Memory B cell (primary cell): ENCODE measurements around the gene TACC3.
"Not testable (repeated sequence)": the region's sequence is repeated elsewhere in the genome, so short reads cannot be mapped to it uniquely, and the experiment has no call there.

ENCODE experiments used
- ATAC-seq: fragments of 150-1000 bp; cut with Tn5 transposase; 2 replicates; pipeline ENCODE4 v1.10.0; 2021; ENCODE audit warnings: low read depth, mild to moderate bottlenecking, moderate library complexity
- DNase-seq, 2 donors: peaks; one replicate each; pipeline ENCODE4 v3.0.0; 2022; ENCODE audit warnings: low spot score in 2 of 2
- H3K27ac Mint-ChIP-seq: one replicate; pipeline ENCODE4 v1.8.0; 2022; ENCODE audit warnings: mild to moderate bottlenecking, moderate library complexity, mixed read lengths
- H3K27me3 Mint-ChIP-seq: one replicate; pipeline ENCODE4 v1.8.0; 2022; ENCODE audit warnings: mixed read lengths
- H3K36me3 Mint-ChIP-seq: one replicate; pipeline ENCODE4 v1.8.0; 2022; ENCODE audit warnings: mild to moderate bottlenecking, mixed read lengths
- H3K4me1 Mint-ChIP-seq: one replicate; pipeline ENCODE4 v1.8.0; 2022; ENCODE audit warnings: mixed read lengths
- H3K4me3 Mint-ChIP-seq: one replicate; pipeline ENCODE4 v1.8.0; 2022; ENCODE audit warnings: mild to moderate bottlenecking, moderate library complexity, mixed read lengths
- H3K9me3 Mint-ChIP-seq: one replicate; pipeline ENCODE4 v1.8.0; 2022; ENCODE audit warnings: mixed read lengths

TACC3 gene

DNA sequence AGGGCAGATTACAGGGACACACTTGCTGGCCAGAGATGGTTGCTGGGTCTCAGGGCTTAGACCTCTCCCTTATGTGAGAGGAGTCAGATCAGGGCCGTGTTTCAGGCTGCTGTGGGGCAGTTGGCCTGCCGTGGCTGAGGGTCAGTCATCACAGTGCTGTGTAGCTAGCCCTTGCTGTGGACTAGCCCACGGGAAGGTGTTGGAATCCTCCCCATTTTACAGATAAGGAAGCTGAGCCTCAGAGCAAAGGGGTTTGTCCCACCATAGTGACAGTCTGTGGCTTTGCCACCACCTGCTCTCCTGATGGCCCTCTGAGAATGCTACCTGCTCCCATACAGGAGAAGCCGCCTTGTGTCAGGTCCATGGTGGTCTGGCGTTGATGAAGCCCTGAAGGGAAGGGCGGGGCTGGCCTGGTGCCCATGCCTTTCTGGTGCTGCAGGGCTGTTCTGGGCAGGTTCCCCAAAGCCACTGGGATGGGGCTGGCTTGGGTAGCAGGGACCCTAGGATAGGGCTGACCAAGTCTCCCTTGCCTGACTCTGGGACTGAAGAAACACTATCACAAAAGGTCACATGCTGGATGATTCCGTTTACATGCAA lies 34.8 kb upstream of the TACC3 start:
- H3K4me3 Mint-ChIP-seq, result peak overlapping the region; percentile 29
- H3K27me3 Mint-ChIP-seq, result no peaks in the 10 kb centered on the region
- no peak for ATAC-seq
- H3K9me3 Mint-ChIP-seq, result no peaks in the 10 kb centered on the region
- DNase-seq, result no peak
- H3K36me3 Mint-ChIP-seq, result peaks cover 6% of the 10 kb centered on the region
- no peak overlapping the region for H3K27ac Mint-ChIP-seq
- H3K4me1 Mint-ChIP-seq, result peaks cover 9% of the 10 kb centered on the region

GRCh38 chr4:1690698-1691097 lies 30.6 kb upstream of the TACC3 start:
- H3K4me1 Mint-ChIP-seq, result peaks cover 3% of the 10 kb centered on the region
- no peak for ATAC-seq
- no peak for DNase-seq
- H3K36me3 Mint-ChIP-seq, result peaks cover 10% of the 10 kb centered on the region
- no peaks in the 10 kb centered on the region for H3K27me3 Mint-ChIP-seq
- H3K27ac Mint-ChIP-seq, result no peak overlapping the region
- H3K9me3 Mint-ChIP-seq, result no peaks in the 10 kb centered on the region
- no peak overlapping the region for H3K4me3 Mint-ChIP-seq

GRCh38 chr4:1691737-1692373 lies 29.5 kb upstream of the TACC3 start:
- Mint-ChIP-seq H3K27ac (no peak overlapping the region), H3K4me1 (peaks cover 3% of the 10 kb centered on the region), H3K9me3 (no peaks in the 10 kb centered on the region), H3K27me3 (no peaks in the 10 kb centered on the region), H3K4me3 (no peak overlapping the region), H3K36me3 (peaks cover 15% of the 10 kb centered on the region)
- ATAC-seq (no peak), DNase-seq (no peak)

DNA sequence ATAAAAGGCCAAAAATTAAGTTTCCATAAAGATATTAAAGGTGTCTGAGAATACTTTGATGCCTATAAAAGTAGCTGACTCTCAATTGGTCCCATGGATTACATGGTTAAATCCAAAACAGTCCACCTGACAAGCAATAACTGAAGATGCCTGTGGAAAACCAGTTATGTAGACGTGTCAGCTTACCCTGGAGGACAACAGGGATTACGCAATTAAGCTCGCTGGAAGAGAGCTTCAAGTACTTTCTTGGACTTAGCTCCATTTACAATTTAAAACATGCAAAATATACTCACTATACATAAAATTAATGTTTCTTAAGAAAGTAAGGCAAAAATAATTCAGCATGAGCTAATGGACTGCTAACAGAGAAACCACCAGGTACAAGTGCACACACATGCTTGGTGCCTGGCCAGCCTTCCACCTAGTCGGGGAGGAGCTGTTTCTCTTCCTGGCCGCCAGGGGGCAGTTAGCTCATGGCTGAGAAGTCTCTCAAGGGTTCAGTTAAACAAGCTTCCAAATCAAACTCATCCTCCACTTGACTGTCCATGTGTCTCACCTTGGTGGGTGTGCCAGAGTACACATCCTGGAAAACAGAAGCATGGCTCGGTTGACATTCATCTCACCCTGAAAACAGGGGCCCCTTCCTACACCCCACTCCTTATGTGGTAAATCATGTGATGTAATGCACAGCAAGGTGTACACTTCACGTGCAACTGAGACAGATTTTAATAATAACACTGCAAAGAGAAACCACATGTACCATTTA lies 28.0 kb upstream of the TACC3 start:
- peak; percentile 72 to 81 for DNase-seq
- Mint-ChIP-seq H3K27ac (no peak overlapping the region), H3K4me3 (no peak overlapping the region), H3K4me1 (peaks cover 3% of the 10 kb centered on the region), H3K9me3 (no peaks in the 10 kb centered on the region), H3K27me3 (no peaks in the 10 kb centered on the region), H3K36me3 (peaks cover 15% of the 10 kb centered on the region)
- peak; percentile 98 for ATAC-seq

GRCh38 chr4:1695913-1696312 lies 25.4 kb upstream of the TACC3 start:
- ATAC-seq, result no peak
- peaks cover 13% of the 10 kb centered on the region for H3K36me3 Mint-ChIP-seq

DNA sequence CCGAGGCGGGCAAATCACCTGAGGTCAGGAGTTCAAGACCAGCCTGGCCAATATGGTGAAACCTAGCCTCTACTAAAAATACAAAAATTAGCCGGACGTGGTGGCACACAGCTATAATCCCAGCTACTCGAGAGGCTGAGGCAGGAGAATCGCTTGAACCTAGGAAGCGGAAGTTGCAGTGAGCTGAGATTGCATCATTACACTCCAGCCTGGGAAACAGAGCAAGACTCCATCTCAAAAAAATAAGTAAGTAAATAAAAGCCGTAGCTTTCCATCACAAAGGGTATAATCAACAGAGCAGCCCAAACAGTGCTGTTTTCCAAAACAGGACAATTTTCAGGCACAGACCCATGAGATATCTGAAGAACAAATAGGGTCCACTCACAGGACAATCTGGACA lies 19.6 kb upstream of the TACC3 start:
- not testable (repeated sequence) for ATAC-seq, H3K4me1 Mint-ChIP-seq, H3K27me3 Mint-ChIP-seq, H3K27ac Mint-ChIP-seq, H3K9me3 Mint-ChIP-seq, DNase-seq, H3K4me3 Mint-ChIP-seq
- peaks cover 11% of the 10 kb centered on the region for H3K36me3 Mint-ChIP-seq

More at GRCh38 chr4:1695913-1696312, 25.4 kb upstream of the TACC3 start:
- Mint-ChIP-seq H3K27me3 (no peaks in the 10 kb centered on the region), H3K9me3 (no peaks in the 10 kb centered on the region), H3K4me1 (peaks cover 3% of the 10 kb centered on the region), H3K4me3 (no peak overlapping the region), H3K27ac (no peak overlapping the region)
- DNase-seq, result no peak

DNA sequence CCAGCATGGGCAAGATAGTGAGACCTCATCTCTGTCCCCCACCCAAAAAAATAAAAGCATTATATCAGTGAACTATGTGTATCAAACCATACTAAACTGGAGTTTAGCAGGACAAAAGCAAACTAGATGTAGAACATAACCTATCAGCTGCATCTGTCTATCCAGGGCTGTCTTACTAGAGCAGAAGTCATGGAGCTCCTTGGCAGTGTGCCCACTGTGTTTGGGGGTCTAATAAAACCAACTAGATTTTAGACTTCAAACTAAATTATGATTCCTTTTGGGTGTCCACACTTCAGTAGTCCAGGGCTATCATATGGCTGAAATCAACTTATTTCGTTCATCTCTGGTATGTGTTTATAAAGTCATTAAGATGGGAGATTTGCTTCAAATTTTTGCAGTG lies 17.5 kb upstream of the TACC3 start:
- Mint-ChIP-seq H3K27ac (no peak overlapping the region), H3K27me3 (no peaks in the 10 kb centered on the region), H3K4me1 (peaks cover 8% of the 10 kb centered on the region), H3K4me3 (no peak overlapping the region), H3K9me3 (no peaks in the 10 kb centered on the region), H3K36me3 (peaks cover 11% of the 10 kb centered on the region)
- ATAC-seq (no peak), DNase-seq (no peak)

- no peak for ATAC-seq
- Mint-ChIP-seq H3K9me3 (no peaks in the 10 kb centered on the region), H3K27ac (no peak overlapping the region), H3K36me3 (peaks cover 10% of the 10 kb centered on the region), H3K27me3 (no peaks in the 10 kb centered on the region), H3K4me3 (no peak overlapping the region), H3K4me1 (peaks cover 18% of the 10 kb centered on the region)
- DNase-seq, result no peak
Observed at GRCh38 chr4:1705732-1706131, 15.6 kb upstream of the TACC3 start.

DNA sequence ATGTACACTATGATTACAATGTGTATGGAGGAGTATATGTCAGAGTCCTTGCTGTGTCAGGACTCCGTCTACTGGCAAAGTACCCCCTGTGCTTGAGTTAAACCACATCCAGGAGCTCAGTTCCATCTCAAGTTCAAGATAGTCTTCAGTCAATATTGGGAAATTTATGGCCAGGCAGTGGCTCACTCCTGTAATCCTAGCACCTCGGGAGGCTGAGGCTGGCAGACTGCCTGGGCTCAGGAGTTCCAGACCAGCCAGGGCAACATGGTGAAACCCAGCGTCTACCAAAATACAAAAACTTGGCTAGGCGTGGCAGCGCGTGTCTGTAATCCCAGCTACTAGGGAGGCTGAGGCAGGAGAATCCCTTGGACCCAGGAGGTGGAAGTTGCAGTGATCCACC lies 15.0 kb upstream of the TACC3 start:
- DNase-seq (no peak), ATAC-seq (no peak)
- no peak overlapping the region for H3K4me3 Mint-ChIP-seq
- no peaks in the 10 kb centered on the region for H3K9me3 Mint-ChIP-seq
- peaks cover 23% of the 10 kb centered on the region for H3K4me1 Mint-ChIP-seq
- peaks cover 11% of the 10 kb centered on the region for H3K36me3 Mint-ChIP-seq
- H3K27me3 Mint-ChIP-seq, result no peaks in the 10 kb centered on the region
- H3K27ac Mint-ChIP-seq, result no peak overlapping the region

GRCh38 chr4:1708581-1708980 lies 12.7 kb upstream of the TACC3 start:
- Mint-ChIP-seq H3K27me3 (no peaks in the 10 kb centered on the region), H3K4me1 (peaks cover 22% of the 10 kb centered on the region), H3K27ac (peak overlapping the region; percentile 63), H3K9me3 (no peaks in the 10 kb centered on the region), H3K4me3 (no peak overlapping the region), H3K36me3 (peaks cover 5% of the 10 kb centered on the region)
- ATAC-seq, result no peak
- no peak for DNase-seq

DNA sequence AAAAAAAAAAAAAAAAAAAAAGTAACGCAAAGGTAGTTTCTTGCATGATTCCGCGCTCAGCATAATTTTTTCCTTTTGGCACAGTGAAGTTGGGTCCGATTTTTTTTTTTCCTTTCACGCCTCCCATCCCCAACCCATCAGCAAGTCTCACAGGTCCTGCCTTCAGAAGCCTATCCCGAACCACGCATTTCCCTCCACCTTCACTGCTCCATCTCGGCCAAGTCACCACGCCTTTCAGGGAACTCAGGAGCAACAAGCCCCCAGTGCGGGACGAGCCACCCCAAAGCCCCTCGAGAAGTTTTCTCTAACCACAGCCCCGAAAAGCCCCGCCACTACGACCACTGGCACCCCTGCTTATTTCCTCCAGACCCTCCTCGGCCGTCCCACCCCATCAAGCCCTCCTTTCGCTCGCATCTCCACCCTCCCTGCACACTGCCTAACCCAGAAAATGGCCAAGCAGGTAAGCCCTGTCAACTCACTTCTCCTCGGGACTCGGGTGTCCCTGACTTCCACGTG lies 10.2 kb upstream of the TACC3 start:
- H3K27ac Mint-ChIP-seq, result peak overlapping the region; percentile 85
- peaks cover 38% of the 10 kb centered on the region for H3K4me1 Mint-ChIP-seq
- peaks cover 4% of the 10 kb centered on the region for H3K36me3 Mint-ChIP-seq
- H3K4me3 Mint-ChIP-seq, result peak overlapping the region; percentile 88
- no peaks in the 10 kb centered on the region for H3K27me3 Mint-ChIP-seq
- DNase-seq (no peak), ATAC-seq (no peak)
- no peaks in the 10 kb centered on the region for H3K9me3 Mint-ChIP-seq

- peaks cover 38% of the 10 kb centered on the region for H3K4me1 Mint-ChIP-seq
- H3K27me3 Mint-ChIP-seq, result no peaks in the 10 kb centered on the region
- H3K27ac Mint-ChIP-seq, result peak overlapping the region; percentile 94
- ATAC-seq (peak; percentile 5), DNase-seq (peak in 1 of 2 donors; percentile 46)
- H3K9me3 Mint-ChIP-seq, result no peaks in the 10 kb centered on the region
- H3K4me3 Mint-ChIP-seq, result peak overlapping the region; percentile 88
- H3K36me3 Mint-ChIP-seq, result peaks cover 4% of the 10 kb centered on the region
Observed at GRCh38 chr4:1711571-1712215, 9.6 kb upstream of the TACC3 start.

DNA sequence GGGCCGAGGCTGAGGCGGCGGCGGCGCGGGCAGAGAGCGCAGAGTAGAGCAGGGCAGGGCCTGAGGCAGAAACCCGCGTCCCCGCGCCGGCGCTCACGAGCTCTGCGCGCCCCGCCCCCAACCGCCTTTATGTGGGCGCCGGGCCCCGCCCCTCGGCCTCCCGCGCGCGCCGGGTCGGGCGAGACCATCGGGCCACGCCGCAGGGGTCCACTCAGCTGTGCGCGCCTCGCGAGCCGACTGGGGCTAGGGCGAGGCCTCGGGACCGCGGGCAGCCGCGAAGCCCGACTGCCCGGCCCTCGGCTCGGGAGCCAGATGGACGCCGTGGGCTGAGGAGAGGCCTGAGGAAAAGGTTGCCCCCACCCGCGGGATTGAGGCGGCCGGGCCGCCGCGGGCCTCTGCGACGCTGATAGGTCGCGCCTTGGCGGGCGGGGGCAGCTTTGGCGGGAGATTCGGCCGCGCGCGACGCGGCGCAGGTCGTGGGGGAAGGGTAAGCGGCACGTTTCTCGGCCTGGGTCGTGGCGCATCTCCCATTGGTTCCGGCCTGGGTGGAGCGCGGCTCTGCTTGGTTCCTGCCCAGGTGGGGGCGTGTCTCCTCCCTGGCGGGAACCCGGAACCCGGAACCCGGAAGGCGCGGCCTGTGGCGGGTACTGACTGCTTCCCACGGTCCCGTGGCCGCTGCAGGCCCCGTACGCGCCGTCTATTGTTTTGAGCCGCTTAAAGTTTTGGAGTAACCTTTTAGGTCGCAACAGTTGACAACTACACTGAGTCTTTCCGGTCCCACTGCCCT lies 8.9 kb upstream of the TACC3 start, which contains the start of gene SLBP:
Gene SLBP, minus strand, starts transcription at position 104 of the 787 bp plus-strand sequence. CDS start 131 bp downstream, outside the sequence.
- Mint-ChIP-seq H3K36me3 (peaks cover 4% of the 10 kb centered on the region), H3K4me1 (peaks cover 38% of the 10 kb centered on the region), H3K4me3 (peak within 1 kb of the TSS; percentile 97), H3K27ac (peak within 1 kb of the TSS; percentile 94), H3K9me3 (no peaks in the 10 kb centered on the region), H3K27me3 (no peaks in the 10 kb centered on the region)
- DNase-seq (peak; percentile 97 to 98), ATAC-seq (peak; percentile 81)
